C4-2B (cell line): ENCODE data around the gene KLF7.

Source experiments
- CTCF ChIP-seq: fragments of 450-650 bp; conservative IDR thresholded peaks from 2 replicates; pipeline ENCODE4 v1.5.1; 2017; ENCODE audit warnings: mild to moderate bottlenecking
- ZFX ChIP-seq: fragments of 450-650 bp; IDR thresholded peaks from 2 replicates; pipeline ENCODE4 v1.6.1; 2017

- TF ChIP-seq CTCF (no peak), ZFX (no peak)
These were observed 23.3 kb downstream of the KLF7 start for GRCh38 chr2:207142461-207142860.
